Measurements from ENCODE around the gene KAT6B.
A peak's percentile ranks its signal among the peaks of the same experiment; 100 is the strongest.
"Not testable (repeated sequence)": the region's sequence is repeated elsewhere in the genome, so short reads cannot be mapped to it uniquely, and the experiment has no call there.

KAT6B gene

GRCh38 chr10:74892839-74893238, 66.4 kb downstream of the KAT6B start:
- DNase-seq, result no peak

- DNase-seq, result not testable (repeated sequence)
These were observed 66.9 kb downstream of the KAT6B start for GRCh38 chr10:74893329-74893728.

- DNase-seq, result no peak
These were observed 70.6 kb downstream of the KAT6B start for GRCh38 chr10:74896788-74897527.

GRCh38 chr10:74898201-74898976, 72.0 kb downstream of the KAT6B start:
- peak; percentile 38 to 53 for DNase-seq

- no peak for DNase-seq
These were observed 73.9 kb downstream of the KAT6B start for GRCh38 chr10:74900297-74900696.

GRCh38 chr10:74901301-74901700, 74.9 kb downstream of the KAT6B start:
- DNase-seq, result no peak

GRCh38 chr10:74901867-74902450, 75.6 kb downstream of the KAT6B start:
- no peak for DNase-seq

GRCh38 chr10:74903491-74903890, 77.1 kb downstream of the KAT6B start:
- DNase-seq, result no peak

- DNase-seq, result no peak
These were observed 80.3 kb downstream of the KAT6B start for GRCh38 chr10:74906611-74907198.

GRCh38 chr10:74909670-74910069, 83.3 kb downstream of the KAT6B start:
- DNase-seq, result no peak

- DNase-seq, result no peak
These were observed 84.0 kb downstream of the KAT6B start for GRCh38 chr10:74910241-74910975.

- no peak for DNase-seq
These were observed 84.6 kb downstream of the KAT6B start for GRCh38 chr10:74910976-74911350.

GRCh38 chr10:74912182-74912581, 85.8 kb downstream of the KAT6B start:
- DNase-seq, result no peak

GRCh38 chr10:74912682-74913081, 86.3 kb downstream of the KAT6B start:
- DNase-seq, result no peak

- DNase-seq, result no peak
These were observed 87.1 kb downstream of the KAT6B start for GRCh38 chr10:74913377-74913979.

GRCh38 chr10:74916283-74916682, 89.9 kb downstream of the KAT6B start:
- no peak for DNase-seq

GRCh38 chr10:74917481-74918077, 91.2 kb downstream of the KAT6B start:
- DNase-seq, result no peak

- no peak for DNase-seq
These were observed 93.3 kb downstream of the KAT6B start for GRCh38 chr10:74919671-74920070.

GRCh38 chr10:74921070-74921469, 94.7 kb downstream of the KAT6B start:
- not testable (repeated sequence) for DNase-seq

GRCh38 chr10:74921744-74922143, 95.3 kb downstream of the KAT6B start:
- DNase-seq, result no peak

GRCh38 chr10:74922921-74923320, 96.5 kb downstream of the KAT6B start:
- DNase-seq, result no peak

GRCh38 chr10:74923556-74923955, 97.2 kb downstream of the KAT6B start:
- DNase-seq, result peak in 1 of 2 donors; percentile 9

All from inflammatory macrophage (primary cell).